T-helper 2 cell treated with Interferon-gamma antibody and Interleukin-4, amounts not matched to agents 5 μg/mL and 100 μg/mL, for 36 hours (primary cell): ENCODE measurements around the gene NTF4.
"Not testable (repeated sequence)": the region's sequence is repeated elsewhere in the genome, so short reads cannot be mapped to it uniquely, and the experiment has no call there.

Experiments used
- DNase-seq: peaks from one replicate; pipeline ENCODE4 v3.0.0; 2021; ENCODE audit warnings: low spot score
- H3K27ac Mint-ChIP-seq: one replicate; pipeline ENCODE4 v1.8.0; 2021; ENCODE audit warnings: mild to moderate bottlenecking, mixed read lengths
- H3K27me3 Mint-ChIP-seq: one replicate; pipeline ENCODE4 v1.8.0; 2021; ENCODE audit warnings: low read depth, mixed read lengths
- H3K36me3 Mint-ChIP-seq: one replicate; pipeline ENCODE4 v1.8.0; 2021; ENCODE audit warnings: low read depth, mixed read lengths
- H3K4me1 Mint-ChIP-seq: one replicate; pipeline ENCODE4 v1.8.0; 2021; ENCODE audit warnings: low read depth, mixed read lengths
- H3K4me3 Mint-ChIP-seq: one replicate; pipeline ENCODE4 v1.8.0; 2022; ENCODE audit warnings: mild to moderate bottlenecking, moderate library complexity, mixed read lengths
- H3K9me3 Mint-ChIP-seq: one replicate; pipeline ENCODE4 v1.8.0; 2021; ENCODE audit warnings: mixed read lengths

Gene NTF4

DNA sequence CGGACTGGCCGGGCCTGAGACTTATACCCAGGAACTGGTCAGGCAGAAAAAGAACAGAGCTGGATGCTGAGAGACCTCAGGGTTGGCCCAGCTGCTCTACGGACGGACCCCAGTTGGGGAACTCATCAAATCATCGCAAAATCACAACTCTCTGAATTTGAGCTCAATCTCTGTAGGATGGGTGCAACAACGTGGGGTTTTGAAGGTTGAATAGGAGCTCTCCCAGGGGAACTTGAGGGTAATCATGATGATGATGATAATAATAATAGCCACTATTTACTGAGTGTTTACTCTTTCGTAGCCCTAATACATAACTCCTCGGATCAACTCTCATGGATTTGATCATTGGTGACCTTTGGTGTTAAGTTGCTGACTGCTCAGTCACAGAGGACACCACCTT, 34.3 kb downstream of the NTF4 start:
- not testable (repeated sequence) for H3K4me1 Mint-ChIP-seq, H3K27ac Mint-ChIP-seq, DNase-seq, H3K36me3 Mint-ChIP-seq, H3K9me3 Mint-ChIP-seq, H3K4me3 Mint-ChIP-seq, H3K27me3 Mint-ChIP-seq

DNA sequence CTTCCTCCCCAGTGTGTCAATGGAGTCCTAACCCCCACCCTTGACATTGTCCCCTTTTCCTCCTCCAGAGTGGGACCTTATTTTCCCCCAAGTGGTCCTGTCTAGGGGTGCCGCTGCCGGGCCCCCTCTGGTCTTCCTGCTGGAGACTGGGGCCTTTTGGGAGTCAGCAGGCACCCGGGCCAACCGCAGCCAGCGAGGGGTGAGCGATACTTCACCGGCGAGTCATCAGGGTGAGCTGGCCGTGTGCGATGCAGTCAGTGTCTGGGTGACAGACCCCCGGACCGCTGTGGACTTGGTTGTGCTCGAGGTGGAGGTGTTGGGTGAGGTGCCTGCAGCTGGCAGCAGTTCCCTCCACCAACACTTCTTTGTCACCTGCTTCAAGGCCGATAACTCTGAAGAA, 34.9 kb downstream of the NTF4 start:
- H3K27ac Mint-ChIP-seq, H3K36me3 Mint-ChIP-seq, H3K27me3 Mint-ChIP-seq, DNase-seq, H3K9me3 Mint-ChIP-seq, H3K4me3 Mint-ChIP-seq, H3K4me1 Mint-ChIP-seq: not testable (repeated sequence)

DNA sequence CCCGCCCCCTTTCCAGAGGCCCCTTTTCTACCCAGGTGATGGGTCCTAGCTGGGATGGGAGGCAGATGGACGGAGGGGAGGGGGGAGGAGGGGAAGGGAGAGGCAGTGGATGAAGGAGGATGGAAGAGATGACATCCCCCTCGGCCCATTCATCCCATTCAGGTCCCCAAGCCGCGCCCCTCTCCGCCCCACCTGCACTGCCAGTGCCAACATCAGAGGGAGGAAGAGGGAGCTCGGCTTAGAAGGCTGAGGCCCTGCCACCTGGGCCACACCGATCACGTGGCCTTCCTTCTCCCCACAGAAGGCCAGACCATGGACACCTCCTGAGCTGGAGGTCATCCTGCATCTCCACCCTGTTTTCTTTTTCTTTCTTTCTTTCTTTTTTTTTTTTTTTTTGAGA, 35.9 kb downstream of the NTF4 start:
- not testable (repeated sequence) for H3K27me3 Mint-ChIP-seq, DNase-seq, H3K9me3 Mint-ChIP-seq, H3K36me3 Mint-ChIP-seq, H3K27ac Mint-ChIP-seq, H3K4me1 Mint-ChIP-seq, H3K4me3 Mint-ChIP-seq

DNA sequence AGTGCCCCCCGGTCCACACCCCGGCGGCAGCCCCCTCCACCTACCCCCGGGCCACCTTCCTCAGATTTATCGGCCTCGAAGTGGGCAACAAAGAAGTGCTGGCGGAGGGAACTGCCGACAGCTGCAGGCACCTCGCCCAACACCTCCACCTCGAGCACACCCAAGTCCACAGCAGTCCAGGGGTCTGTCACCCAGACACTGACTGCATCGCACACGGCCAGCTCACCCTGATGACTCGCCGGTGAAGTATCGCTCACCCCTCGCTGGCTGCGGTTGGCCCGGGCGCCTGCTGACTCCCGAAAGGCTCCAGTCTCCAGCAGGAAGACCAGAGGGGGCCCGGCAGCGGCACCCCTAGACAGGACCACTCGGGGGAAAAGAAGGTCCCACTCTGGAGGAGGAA, 39.0 kb downstream of the NTF4 start:
- not testable (repeated sequence) for H3K9me3 Mint-ChIP-seq, DNase-seq, H3K27me3 Mint-ChIP-seq, H3K4me3 Mint-ChIP-seq, H3K36me3 Mint-ChIP-seq, H3K27ac Mint-ChIP-seq, H3K4me1 Mint-ChIP-seq

DNA sequence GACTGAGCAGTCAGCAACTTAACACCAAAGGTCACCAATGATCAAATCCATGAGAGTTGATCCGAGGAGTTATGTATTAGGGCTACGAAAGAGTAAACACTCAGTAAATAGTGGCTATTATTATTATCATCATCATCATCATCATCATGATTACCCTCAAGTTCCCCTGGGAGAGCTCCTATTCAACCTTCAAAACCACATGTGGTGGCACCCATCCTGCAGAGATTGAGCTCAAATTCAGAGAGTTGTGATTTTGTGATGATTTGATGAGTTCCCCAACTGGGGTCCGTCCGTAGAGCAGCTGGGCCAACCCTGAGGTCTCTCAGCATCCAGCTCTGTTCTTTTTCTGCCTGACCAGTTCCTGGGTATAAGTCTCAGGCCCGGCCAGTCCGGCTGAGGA, 39.5 kb downstream of the NTF4 start:
- H3K27ac Mint-ChIP-seq, H3K4me3 Mint-ChIP-seq, H3K9me3 Mint-ChIP-seq, DNase-seq, H3K36me3 Mint-ChIP-seq, H3K27me3 Mint-ChIP-seq, H3K4me1 Mint-ChIP-seq: not testable (repeated sequence)

DNA sequence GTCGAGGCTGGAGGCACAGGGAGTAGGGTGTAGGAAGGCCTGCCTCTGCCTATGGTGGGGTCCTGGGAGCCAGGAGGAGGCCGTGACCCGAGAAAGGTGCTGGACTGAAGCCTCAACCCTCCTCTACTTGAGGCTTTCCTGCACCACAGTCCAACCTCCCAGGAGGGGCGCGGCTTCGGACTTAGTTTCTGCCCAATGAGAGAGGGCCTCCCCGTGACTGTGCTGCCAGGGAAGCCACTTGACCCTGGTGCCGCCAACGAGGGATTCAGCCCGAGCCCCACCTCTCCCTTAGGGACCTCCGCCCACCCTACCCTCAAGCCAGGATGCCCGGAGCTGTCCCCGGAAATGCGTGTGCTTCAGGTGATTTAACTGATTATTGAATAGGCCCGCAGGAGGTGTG, 40.4 kb downstream of the NTF4 start, which contains the start of gene CGB3:
CGB3 (minus strand) TSS at position 101 of the 400 bp plus-strand sequence. CDS start 362 bp downstream, outside the sequence.
- H3K27ac Mint-ChIP-seq, H3K4me1 Mint-ChIP-seq, H3K27me3 Mint-ChIP-seq, H3K36me3 Mint-ChIP-seq, DNase-seq, H3K4me3 Mint-ChIP-seq, H3K9me3 Mint-ChIP-seq: not testable (repeated sequence)

DNA sequence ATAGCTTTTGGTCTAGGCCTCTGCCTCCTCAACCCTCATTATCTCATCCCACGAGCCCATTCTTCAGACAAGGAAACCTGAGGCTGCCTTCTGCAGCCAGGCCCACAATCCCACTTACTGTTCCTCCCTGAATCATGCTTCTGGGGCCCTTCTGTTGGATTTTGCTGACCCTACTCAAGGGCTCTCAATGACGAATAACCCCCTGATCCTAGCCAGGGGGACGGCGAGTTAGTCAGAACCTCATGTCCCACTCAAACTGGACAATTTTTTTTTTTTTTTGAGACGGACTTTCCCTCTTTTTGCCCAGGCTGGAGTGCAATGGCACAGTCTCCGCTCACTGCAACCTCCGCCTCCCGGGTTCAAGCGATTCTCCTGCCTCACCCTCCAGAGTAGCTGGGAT, 42.5 kb downstream of the NTF4 start:
- Mint-ChIP-seq H3K9me3 (no peaks in the 10 kb centered on the region), H3K27me3 (peaks cover 17% of the 10 kb centered on the region), H3K4me3 (no peak overlapping the region), H3K27ac (no peak overlapping the region), H3K4me1 (peaks cover 19% of the 10 kb centered on the region), H3K36me3 (no peaks in the 10 kb centered on the region)
- no peak for DNase-seq

DNA sequence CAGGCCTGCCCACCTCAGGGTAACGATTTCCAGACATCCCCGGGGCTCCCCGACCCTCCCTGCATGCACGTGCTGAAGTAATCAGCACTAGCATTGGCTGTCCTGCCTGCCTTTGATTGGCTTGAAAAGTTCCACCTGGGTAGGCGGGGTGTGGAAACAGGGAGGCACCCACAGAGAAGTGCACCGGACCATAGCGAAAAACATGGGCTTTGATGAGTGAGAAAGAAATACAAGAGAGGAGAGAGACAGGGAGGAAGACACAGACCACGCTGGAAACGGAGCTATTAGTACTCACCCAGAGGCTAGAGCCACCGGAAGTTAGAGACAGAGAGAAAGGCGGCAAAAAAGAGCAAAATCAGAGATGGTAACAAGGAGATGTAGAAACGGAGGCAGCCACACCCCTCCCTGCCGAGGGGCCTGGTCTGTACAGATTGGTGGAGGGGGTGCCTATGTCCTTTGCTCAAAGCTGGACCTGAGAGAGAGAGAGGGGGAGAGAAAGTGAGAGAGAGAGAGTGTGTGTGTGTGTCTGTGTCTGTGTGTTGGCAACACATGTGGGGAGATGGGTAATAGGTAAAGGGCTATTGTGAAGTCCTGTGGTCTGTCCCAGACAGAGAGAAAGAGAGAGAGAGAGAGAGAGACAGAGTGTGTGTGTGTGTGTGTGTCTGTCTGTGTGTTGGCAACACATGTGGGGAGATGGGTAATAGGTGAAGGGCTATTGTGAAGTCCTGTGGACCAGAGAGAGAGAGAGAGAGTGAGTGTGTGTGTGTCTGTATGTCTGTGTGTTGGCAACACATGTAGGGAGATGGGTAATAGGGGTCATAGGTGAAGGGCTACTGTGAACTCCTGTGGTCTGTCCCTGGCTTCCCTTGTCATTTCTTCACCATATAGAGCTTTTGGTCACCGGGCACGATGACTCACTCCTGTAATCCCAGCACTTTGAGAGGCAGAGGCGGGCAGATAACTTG, 43.4 kb downstream of the NTF4 start:
- no peaks in the 10 kb centered on the region for H3K36me3 Mint-ChIP-seq
- peaks cover 17% of the 10 kb centered on the region for H3K27me3 Mint-ChIP-seq
- no peak overlapping the region for H3K4me3 Mint-ChIP-seq
- peaks cover 19% of the 10 kb centered on the region for H3K4me1 Mint-ChIP-seq
- no peak overlapping the region for H3K27ac Mint-ChIP-seq
- DNase-seq: peak; percentile 19
- H3K9me3 Mint-ChIP-seq: no peaks in the 10 kb centered on the region

DNA sequence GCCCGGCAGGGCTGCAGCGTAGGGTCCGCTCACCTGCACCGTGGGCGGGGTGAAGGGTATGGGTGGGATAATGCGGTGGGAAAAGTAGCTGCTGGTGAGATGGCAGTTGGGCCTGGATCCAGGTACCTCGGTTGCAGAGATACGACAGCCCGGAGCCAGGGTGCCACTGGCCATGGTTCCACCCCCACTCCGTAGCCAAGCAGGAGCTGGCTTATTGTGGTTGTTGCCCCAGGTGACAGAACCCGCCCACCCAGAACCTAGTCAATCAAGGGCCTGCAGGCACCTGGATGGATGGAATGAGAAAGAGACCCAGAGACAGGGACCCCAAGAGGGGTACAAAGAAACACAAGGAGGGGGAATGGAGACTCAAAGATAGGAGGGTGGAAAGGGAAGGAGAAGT, 44.3 kb downstream of the NTF4 start:
- no peak for DNase-seq
- no peaks in the 10 kb centered on the region for H3K9me3 Mint-ChIP-seq
- H3K36me3 Mint-ChIP-seq: peaks cover 5% of the 10 kb centered on the region
- no peak overlapping the region for H3K4me3 Mint-ChIP-seq
- no peak overlapping the region for H3K27ac Mint-ChIP-seq
- peaks cover 17% of the 10 kb centered on the region for H3K27me3 Mint-ChIP-seq
- H3K4me1 Mint-ChIP-seq: peaks cover 19% of the 10 kb centered on the region

DNA sequence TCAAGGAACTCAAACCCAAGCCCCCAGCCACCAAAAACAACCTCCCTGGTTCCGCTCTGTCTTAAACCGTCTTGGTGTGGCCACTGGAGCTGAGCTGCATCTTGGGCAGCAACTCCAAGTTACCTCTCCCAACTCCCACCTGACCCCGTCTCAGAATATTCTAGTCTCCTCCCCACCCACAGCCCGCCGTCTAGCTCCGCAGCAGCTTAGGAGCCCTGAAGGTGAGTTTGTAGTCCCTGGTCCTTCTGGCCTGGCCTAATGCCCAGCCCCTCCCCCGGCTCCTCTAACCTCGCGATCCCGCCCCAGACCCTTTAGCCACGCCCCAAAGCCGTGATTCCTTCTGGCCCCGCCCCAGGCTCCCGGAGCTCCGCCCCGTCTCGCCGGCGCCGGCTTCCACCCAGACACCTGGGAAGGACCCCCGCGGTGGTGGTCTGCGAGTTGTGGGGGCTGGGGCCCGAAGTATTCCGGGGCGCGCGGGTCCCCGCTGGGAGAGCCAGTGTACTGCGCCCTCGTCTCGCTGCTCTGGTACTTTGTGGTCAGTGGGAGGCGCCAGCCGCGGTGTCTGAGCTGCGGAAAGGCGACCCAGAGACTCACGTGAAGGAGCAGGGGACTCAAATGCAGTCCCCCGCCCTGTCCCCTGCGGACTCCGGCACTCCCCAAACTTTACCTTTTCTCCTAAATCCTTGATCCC, 45.2 kb downstream of the NTF4 start:
- H3K4me3 Mint-ChIP-seq: peak overlapping the region; percentile 89
- peaks cover 5% of the 10 kb centered on the region for H3K36me3 Mint-ChIP-seq
- peak; percentile 58 for DNase-seq
- peaks cover 17% of the 10 kb centered on the region for H3K27me3 Mint-ChIP-seq
- H3K9me3 Mint-ChIP-seq: no peaks in the 10 kb centered on the region
- peak overlapping the region; percentile 34 for H3K27ac Mint-ChIP-seq
- H3K4me1 Mint-ChIP-seq: peaks cover 19% of the 10 kb centered on the region

DNA sequence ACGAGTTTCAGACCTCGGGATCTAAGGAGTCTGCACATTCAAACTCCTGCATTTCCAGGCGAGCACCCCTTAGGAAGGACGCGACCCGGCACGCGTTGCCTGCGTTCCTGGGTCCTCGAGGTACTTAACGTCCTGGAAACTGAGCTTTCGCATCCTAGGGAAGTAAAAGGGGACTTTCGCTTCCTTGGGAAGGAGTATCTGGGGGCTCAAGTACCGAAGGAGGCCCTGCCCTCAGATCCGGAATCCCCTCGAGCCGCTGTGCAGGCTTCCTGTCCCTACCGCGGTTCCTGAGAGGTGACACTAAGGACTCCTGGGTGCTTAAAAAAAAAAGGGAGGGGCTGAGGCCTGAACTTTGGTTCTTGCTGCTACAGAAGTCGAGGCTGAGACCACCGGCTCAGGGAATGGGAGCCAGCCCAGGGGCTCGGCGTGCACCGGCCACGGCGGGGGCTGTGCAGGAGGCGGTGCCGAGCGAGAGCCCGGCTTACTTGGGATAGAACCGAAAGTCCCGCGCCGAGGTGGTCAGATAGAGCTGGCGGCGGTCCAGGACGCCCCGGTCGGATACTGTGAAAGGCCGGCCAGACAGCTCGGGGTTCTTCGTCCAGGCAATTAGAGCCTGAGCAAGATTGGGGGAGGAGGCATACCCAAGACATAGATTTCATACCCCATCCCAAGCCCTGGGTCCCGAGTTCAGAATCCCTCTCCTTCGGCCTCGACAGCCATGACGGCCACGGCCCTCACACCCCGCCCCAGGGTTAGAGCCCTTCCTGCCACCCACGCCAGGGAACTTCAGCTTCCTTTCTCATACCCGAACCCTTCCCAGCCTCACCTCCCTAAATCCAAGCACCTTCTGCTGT, 46.0 kb downstream of the NTF4 start:
- not testable (repeated sequence) for DNase-seq, H3K9me3 Mint-ChIP-seq, H3K36me3 Mint-ChIP-seq
- Mint-ChIP-seq H3K4me3 (peak overlapping the region; percentile 89), H3K27me3 (peaks cover 17% of the 10 kb centered on the region), H3K27ac (peak overlapping the region; percentile 34), H3K4me1 (peaks cover 19% of the 10 kb centered on the region)

DNA sequence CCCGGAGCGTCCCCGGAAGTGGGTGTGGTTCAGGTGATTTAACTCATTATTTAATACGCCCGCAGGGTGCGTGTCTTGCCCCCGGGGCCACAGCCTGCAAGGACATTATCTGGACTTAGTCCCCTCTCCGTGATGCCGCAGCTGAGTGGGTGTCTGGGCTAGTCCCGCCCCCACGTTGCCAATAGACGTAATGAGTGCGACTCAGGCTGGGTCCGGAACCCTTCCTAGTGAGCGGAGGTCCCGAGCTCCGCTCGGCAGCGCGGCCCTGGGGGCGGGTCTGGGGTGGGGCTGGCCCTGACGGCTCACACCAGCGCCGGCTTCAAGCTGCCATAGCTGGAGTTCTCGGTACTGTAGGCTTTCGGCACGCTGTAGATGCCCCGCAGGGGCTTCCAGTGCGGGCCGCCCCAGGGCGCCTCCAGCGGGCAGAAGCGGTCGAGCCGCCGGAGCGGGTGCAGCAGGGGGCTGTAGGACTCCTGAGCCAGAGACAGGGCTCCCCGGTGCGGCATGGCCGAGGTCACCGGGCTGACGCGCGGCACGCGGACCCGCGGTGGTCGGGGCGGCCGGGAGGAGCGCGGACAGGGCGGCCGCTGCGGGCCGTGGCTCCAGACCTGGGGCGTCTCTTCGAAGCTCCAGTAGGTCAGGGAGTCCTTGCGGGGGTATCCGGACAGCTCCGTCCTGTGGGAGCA, 46.8 kb downstream of the NTF4 start:
- peak; percentile 47 for DNase-seq
- H3K4me1 Mint-ChIP-seq: peaks cover 19% of the 10 kb centered on the region
- peak overlapping the region; percentile 89 for H3K4me3 Mint-ChIP-seq
- H3K27me3 Mint-ChIP-seq: peaks cover 17% of the 10 kb centered on the region
- no peak overlapping the region for H3K27ac Mint-ChIP-seq
- peaks cover 5% of the 10 kb centered on the region for H3K36me3 Mint-ChIP-seq
- no peaks in the 10 kb centered on the region for H3K9me3 Mint-ChIP-seq

DNA sequence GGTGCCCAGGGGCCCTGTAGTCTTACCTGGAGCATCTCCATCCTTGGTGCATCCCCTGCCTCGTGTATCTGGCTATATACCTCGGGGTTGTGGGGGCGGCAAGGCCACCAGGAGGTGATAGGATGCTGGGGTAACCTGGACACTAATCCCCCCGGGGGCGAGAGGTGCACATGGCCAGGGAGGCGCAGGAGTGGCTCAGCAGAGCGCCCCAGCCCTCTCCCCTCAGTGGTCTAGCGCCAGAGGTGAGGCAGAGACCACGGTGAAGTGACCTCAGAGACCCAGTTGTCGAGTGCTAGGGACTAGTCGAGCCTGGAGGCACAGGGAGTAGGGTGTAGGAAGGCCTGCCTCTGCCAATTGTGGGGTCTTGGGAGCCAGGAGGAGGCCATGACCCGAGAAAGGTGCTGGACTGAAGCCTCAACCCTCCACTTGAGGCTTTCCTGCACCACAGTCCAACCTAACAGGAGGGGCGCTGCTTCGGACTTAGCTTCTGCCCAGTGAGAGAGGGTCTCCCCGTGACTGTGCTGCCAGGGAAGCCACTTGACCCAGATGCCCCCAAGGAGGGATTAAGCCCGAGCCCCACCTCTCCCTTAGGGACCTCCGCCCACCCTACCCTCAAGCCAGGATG, 47.5 kb downstream of the NTF4 start, which contains the start of gene LHB:
LHB (minus strand) TSS at position 51 of the 625 bp plus-strand sequence; CDS start at position 41, 10 bp downstream.
- H3K4me3 Mint-ChIP-seq: peak within 1 kb of the TSS; percentile 89
- H3K27ac Mint-ChIP-seq: no peak within 1 kb of the TSS
- H3K36me3 Mint-ChIP-seq: peaks cover 8% of the 10 kb centered on the region

More for the DNA sequence above, 47.5 kb downstream of the NTF4 start, which contains the start of gene LHB:
- peaks cover 17% of the 10 kb centered on the region for H3K27me3 Mint-ChIP-seq
- DNase-seq: no peak
- peaks cover 19% of the 10 kb centered on the region for H3K4me1 Mint-ChIP-seq
- H3K9me3 Mint-ChIP-seq: no peaks in the 10 kb centered on the region
